ENCODE measurements around the gene VWDE.
"Not testable (repeated sequence)": the region's sequence is repeated elsewhere in the genome, so short reads cannot be mapped to it uniquely, and the experiment has no call there.

VWDE gene

GRCh38 chr7:12401538-12402364 lies 1.9 kb downstream of the VWDE start:
- DNase-seq: no peak

GRCh38 chr7:12398186-12398585 lies 5.5 kb downstream of the VWDE start:
- DNase-seq: no peak

GRCh38 chr7:12397671-12398070 lies 6.0 kb downstream of the VWDE start:
- no peak for DNase-seq

GRCh38 chr7:12396670-12397069 lies 7.0 kb downstream of the VWDE start:
- not testable (repeated sequence) for DNase-seq

GRCh38 chr7:12391922-12392615 lies 11.6 kb downstream of the VWDE start:
- no peak for DNase-seq

GRCh38 chr7:12389089-12389700 lies 14.5 kb downstream of the VWDE start:
- peak in 3 of 6 experiments; percentile 1 to 14 (median 8) for DNase-seq

- no peak for DNase-seq
Observed at GRCh38 chr7:12386313-12386740, 17.3 kb downstream of the VWDE start.

GRCh38 chr7:12385364-12385786 lies 18.3 kb downstream of the VWDE start:
- DNase-seq: no peak

- no peak for DNase-seq
Observed at GRCh38 chr7:12383377-12383776, 20.3 kb downstream of the VWDE start.

GRCh38 chr7:12378389-12378788 lies 25.3 kb downstream of the VWDE start:
- DNase-seq: no peak

GRCh38 chr7:12377406-12377805 lies 26.3 kb downstream of the VWDE start:
- DNase-seq: no peak

GRCh38 chr7:12373580-12374263 lies 29.9 kb downstream of the VWDE start:
- DNase-seq: no peak

GRCh38 chr7:12370249-12370648 lies 33.4 kb downstream of the VWDE start:
- DNase-seq: no peak

- DNase-seq: no peak
Observed at GRCh38 chr7:12369756-12370155, 33.9 kb downstream of the VWDE start.

GRCh38 chr7:12369072-12369471 lies 34.6 kb downstream of the VWDE start:
- no peak for DNase-seq

GRCh38 chr7:12360948-12361347 lies 42.7 kb downstream of the VWDE start:
- no peak for DNase-seq

- DNase-seq: no peak
Observed at GRCh38 chr7:12358694-12359093, 45.0 kb downstream of the VWDE start.

GRCh38 chr7:12357508-12357907 lies 46.2 kb downstream of the VWDE start:
- DNase-seq: no peak

- DNase-seq: no peak
Observed at GRCh38 chr7:12351843-12352242, 51.8 kb downstream of the VWDE start.

- DNase-seq: no peak
Observed at GRCh38 chr7:12350971-12351370, 52.7 kb downstream of the VWDE start.

- no peak for DNase-seq
Observed at GRCh38 chr7:12337095-12337494, 66.6 kb downstream of the VWDE start.

- no peak for DNase-seq
Observed at GRCh38 chr7:12328888-12329770, 74.5 kb downstream of the VWDE start.

Data from stimulated activated naive CD4-positive, alpha-beta T cell (primary cell).